HG03565 (cell line): Measurements from ENCODE around the gene MTCH1.
"Not testable (repeated sequence)": the region's sequence is repeated elsewhere in the genome, so short reads cannot be mapped to it uniquely, and the experiment has no call there.

Source experiments
- ATAC-seq: cut with Tn5 transposase; IDR thresholded peaks from one replicate; pipeline ENCODE4 v1.9.1; 2021; ENCODE audit warnings: mild to moderate bottlenecking, moderate library complexity; ENCODE audit not compliant: unreplicated experiment

Gene MTCH1

DNA sequence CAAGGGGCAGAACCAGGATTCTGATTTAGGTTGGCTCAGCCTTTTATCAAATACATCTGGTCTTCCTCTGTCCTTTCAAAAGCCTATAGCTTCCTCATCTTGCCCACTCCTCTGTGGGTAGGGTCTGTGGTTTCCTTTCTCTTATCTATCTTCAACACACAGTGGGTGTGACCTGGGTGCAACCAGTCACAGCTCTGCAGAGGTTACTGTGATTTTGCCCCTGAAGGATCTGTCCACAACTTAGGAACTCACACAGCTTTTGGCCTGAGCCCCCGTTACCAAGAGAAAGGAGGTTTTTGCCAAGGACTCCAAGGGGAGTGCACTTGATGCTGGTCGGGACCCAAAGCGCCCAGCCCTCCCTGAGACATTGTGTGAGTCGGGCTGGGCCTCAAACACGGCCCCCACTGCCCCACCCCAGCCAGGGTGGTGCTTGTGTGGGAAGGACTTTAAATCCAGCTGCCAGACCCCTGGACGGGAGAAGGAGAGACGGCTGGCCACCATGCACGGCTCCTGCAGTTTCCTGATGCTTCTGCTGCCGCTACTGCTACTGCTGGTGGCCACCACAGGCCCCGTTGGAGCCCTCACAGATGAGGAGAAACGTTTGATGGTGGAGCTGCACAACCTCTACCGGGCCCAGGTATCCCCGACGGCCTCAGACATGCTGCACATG is 31.6 kb downstream of the MTCH1 start, which contains the start of gene PI16:
TSS of gene PI16 (plus strand) at position 477 of the 670 bp plus-strand sequence. CDS start at position 500, 23 bp downstream.
- ATAC-seq: no peak

DNA sequence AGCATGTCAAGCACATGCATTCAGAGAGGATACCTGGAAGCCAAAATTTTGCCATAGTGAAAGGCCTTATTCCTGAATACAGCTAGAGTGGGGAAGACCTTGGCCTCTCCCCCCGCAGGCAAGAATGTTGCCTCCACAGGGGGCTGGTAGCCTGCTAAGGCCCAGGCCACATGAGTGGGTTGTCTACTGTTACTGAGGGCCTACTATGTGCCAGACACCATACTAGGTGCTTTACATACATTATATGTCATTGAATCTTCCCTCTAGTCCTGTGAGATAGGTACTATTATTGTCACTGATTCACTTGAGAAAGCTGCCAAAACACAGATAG is 32.1 kb downstream of the MTCH1 start:
- ATAC-seq: no peak

DNA sequence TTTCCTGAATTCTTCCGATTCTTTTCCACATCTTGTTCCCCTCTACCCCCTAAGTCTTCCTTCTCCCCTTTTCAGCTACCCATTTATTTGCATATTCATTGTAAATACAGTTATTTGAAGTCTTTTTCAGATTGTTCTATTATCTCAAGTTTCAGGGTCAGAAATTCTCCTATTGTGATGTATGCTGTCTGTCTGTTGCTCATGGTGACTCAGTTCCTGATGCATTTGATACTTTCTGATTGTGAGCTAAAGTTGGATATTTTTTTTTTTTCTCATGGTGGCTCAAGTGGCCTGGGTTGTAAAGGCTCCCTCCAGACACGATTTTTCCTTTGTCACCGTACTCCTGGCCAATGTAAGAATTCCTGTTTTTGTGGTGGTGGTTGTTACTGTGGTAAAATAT is 36.4 kb downstream of the MTCH1 start:
- no peak for ATAC-seq

DNA sequence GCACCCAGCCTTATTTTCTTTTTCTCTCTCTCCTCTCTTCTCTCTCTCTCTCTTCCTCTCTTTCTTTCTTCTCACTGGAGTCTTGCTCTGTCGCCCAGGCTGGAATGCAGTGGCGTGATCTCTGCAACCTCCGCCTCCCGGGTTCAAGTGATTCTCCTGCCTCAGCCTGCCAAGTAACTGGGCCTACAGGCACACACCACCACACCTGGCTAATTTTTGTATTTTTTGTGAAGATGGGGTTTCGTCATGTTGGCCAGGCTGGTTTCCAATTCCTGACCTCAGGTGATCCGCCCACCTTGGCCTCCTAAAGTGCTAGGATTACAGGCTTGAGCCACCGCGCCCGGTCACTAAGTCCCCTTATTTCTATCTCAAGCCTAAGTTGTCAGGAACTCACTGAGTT is 36.9 kb downstream of the MTCH1 start:
- ATAC-seq: not testable (repeated sequence)

DNA sequence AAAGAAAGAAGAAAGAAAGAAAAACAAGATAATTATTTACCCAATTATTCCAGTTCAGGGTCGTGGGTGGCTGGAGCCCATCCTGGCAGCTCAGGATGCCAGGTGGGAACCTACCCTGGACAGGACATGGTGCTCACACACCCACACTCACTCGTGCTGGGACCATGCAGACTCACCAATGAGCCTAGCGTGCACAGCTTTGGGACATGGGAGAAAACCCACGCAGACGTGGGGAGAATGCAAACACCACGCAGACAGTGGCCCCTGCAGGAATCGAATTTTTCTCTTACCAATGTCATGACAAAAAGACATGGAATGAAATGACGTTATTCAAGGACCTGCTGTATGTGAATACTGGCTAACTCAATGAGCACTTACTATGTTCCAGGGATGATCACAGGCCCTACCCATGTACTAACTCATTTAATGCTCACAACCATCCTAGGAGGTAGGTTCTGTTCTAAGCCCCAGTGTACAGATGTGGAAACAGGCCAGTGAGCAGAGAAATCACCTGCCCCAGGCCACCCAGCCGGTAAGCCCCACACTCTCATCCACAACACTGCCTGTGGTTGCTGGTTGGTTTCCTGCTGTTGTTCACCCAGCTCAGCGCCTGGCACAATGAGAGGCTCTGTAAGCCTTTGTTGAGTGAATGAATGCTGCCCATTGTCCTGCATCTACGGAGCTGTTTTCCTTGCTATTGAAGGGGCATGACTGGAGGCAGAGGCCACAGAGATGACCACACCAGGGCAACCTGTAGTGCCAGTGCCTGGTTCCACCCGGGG is 38.2 kb downstream of the MTCH1 start:
- no peak for ATAC-seq

DNA sequence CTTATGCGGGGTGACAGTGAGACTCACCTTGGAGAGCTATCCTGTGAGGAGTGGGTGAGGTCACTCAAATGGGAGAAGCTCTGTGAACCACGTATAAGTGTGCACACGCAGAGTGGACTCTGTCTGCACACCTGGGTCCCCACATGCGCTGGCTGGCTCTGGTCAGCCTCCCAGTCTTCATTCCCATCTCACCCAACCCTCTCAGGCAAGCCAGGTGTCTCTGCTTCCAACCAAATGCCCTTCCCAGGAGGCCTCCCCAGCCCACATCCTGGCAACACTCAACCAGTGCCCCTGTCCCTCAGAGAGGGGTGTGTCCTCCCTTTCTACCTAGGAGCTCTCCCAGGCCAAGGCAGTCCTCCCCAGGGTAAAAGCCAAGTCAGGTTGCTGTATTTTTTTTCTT is 39.5 kb downstream of the MTCH1 start:
- ATAC-seq: no peak

DNA sequence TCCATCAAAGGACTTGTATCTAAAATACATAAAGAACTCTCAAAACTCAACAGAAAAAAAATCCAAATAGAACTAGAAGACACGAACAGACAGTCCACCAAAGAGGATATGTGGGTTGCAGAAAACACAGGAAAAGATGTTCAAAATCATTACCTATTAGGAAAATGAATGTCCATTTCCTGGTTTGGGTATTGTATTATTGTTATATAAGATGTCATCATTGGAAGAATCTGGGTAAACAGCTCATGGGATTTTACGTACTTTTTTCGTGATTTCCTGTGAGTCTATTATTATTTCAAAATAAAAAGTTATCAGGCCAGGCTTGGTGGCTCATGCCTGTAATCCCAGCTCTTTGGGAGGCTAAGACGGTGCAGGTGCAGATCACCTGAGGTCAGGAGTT is 40.7 kb downstream of the MTCH1 start:
- ATAC-seq: no peak

DNA sequence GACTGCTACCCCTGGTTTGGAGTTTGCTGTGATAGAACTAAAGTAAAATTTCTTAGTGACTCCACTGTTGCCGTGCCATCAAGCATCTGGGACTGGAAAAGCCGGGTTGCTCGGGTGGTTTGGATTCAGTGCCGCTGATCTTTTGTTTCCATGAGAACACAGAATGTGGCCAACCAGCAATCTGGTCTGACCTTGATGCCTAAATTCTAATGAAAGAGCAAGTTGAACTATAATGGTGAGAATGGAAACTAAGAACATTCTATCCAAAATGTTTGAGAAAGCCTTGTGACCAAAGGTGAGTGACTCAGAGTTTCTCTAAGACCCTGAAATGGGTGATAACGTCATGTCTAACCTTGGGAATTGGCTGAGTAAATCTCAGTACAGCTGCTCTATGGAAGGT is 41.3 kb downstream of the MTCH1 start:
- no peak for ATAC-seq

DNA sequence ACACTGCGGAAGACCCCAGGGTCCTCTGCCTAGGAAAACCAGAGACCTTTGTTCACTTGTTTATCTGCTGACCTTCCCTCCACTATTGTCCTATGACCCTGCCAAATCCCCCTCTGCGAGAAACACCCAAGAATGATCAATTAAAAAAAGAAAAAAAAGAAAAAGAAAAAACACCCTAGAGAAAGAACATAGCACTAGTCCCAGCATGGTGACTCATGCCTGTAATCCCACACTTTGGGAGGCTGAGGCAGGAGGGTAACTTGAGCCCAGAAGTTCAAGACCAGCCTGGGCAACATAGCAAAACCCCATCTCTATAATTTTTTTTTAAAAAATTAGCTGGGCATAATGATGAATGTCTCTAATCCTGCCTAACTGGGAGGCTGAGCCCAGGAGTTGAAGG is 43.7 kb downstream of the MTCH1 start:
- not testable (repeated sequence) for ATAC-seq

DNA sequence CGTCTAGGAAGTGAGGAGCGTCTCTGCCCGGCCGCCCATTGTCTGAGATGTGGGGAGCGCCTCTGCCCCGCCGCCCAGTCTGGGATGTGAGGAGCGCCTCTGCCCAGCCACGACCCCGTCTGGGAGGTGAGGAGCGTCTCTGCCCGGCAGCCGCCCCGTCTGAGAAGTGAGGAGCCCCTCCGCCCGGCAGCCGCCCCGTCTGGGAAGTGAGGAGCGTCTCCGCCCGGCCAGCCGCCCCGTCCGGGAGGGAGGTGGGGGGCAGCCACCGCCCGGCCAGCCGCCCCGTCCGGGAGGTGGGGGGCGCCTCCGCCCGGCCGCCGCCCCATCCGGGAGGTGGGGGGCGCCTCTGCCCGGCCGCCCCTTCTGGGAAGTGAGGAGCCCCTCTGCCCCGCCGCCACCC is 44.4 kb downstream of the MTCH1 start:
- ATAC-seq: not testable (repeated sequence)

DNA sequence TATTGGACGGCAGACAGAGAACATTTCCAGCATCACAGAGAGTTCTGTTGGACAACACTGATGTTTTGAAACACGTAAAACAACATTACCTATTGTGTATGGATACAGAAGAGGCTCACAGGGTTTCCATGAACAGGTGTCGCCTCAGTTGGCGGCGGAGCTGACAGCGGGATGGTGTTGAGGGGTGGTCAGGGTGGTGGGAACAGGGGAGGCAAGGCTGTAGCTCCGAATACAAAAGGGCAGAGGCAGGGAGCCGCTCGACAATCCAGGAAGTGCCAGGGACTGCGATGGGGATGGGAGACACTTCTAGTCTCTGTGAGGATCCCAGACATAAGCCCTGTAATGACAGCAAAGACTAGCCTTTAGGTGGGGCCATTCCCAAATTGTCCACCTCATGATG is 46.0 kb downstream of the MTCH1 start:
- no peak for ATAC-seq

DNA sequence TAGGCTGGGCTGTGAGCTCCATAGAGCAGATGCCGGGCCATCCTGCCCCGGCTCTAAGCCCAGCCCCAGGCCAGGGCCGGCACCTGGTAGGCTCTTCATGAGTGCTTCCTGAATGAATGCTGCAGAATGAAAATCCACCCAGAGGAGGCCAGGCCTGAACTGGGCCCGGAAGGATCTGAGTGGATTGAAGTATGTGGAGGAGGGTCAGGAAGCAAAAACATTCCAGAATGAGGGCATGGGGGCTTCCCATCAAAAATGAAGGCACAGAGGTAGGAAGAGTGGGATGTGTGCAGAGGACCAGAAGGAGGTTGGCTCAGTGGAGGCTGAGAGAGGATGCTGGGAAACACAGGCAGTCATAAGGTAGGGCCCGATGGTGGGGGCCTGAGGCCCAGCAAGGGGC is 47.0 kb downstream of the MTCH1 start:
- not testable (repeated sequence) for ATAC-seq

DNA sequence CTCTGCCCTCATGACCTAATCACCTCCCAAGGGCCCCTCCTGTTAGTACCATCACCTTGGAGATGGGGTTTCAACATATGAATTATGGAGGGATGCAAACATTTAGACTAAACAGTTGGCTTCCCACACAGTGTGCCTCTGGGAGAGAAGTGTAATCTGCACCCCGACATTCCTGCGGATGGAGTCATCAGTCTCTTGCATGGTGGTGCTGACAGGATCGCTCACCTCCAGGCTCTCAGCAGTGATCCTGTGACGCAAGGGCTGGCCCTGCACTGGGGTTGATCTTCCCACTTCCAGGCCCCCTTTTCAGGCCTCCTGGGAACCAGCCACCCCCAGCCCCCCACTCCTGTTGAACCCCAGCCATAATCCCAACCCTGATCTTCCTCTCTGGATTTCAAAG is 47.5 kb downstream of the MTCH1 start:
- ATAC-seq: no peak

DNA sequence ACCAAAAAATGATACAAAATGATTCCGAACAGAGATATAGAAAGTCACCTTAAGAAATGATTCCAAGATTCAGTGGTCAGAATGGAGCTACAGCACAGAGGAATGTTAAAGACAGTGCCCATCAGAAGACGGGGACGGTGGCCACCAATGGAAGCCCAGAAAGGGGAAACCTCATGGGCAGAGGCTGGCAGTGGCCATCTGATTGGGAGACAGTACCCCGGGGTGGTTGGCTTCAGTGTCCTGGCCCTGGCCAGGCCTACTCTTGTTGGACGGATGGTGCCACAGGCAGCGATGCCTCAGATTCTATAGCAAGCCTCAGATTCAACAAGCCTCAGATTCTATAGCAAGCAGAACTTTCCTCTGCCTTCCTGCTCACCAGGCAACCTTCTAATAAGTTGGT is 48.1 kb downstream of the MTCH1 start:
- ATAC-seq: no peak

DNA sequence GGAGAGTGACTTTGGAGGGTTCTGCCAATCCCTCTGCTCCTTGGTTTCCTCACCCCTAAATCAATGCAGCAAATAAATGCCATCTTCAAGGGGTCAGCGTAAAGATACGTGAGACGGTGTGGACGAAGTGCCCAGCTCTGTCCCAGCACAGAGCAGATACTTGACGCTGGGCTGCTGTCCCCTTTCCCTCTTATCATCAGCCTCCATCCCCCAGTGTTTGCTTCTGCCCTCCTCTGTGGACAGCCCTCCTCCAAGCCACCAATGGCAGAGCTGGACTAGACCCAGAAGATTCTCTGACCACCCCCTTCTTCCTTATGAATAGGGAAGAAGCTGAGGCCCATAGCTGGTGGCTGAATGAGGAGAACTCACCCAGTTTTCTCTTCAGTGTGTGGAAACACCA is 49.2 kb downstream of the MTCH1 start:
- no peak for ATAC-seq

DNA sequence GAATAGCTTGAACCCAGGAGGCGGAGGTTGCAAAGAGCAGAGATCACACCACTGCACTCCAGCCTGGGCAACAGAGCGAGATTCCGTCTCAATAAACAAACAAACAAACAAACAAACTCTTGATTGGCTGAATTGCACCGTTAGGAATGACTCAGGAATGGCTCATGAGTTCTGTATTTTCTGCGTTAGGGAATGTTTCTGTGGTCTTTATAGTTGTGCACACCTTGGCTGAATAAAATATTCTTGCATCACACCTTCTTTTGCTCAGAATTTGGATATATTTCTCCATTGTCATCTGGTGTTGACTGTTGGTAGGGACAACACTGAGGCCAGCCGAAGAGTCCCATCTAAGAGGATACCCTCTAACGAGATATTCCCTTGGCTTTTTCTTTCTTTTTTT is 51.1 kb downstream of the MTCH1 start:
- ATAC-seq: no peak

DNA sequence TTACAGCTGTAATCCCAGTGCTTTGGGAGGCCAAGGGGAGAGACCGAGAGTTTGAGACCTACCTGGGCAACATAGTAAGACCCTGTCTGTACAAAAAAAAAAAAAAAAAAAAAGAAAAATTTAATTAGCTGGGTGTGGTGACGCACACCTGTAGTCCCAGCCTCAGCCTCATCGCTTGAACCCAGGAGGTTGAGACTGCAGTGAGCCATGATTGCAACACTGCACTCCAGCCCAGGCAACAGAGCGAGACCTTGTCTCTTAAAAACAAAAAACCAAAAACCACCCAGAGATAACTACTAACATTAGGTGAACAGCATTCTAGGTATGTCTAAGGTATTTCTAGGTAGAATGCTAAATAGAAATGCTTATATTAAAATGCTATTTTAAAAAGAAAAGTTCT is 52.5 kb downstream of the MTCH1 start:
- ATAC-seq: no peak

DNA sequence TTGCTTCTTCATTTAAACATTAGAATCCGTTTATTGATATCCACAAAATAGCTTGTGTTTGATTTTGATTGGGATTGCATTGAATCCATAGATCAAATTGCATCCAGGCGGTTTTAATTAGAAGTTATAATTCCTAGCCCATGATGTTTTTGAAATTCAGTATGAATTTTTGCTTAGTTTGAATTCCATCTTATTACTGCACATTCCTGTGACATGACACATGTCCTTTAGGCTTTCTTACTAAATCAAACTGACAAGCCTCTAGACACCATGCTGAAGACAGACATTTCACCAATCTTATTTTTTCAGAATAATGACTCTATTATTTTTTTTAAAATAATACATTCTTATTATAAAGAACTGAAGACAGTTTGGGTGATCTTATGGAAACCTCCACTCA is 52.9 kb downstream of the MTCH1 start:
- no peak for ATAC-seq

DNA sequence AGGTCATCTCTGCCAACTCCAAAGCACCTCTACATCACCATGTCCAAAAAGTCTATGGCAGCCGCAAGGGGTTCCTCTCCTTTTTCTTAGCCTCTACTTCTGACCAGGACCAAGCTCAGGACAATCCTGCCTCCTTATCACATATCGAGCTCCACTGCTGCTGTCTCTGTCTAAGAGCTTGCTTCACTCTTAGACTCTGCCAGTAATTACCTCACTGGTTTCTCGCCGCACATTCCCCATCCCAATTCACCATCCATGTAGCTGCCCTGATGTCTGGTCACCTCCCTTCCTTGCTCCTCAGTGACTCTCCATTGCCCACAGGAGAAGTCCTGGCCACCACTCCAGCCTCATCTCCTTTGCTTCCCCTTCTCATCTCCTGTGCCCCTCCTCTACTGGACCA is 55.5 kb downstream of the MTCH1 start:
- no peak for ATAC-seq

DNA sequence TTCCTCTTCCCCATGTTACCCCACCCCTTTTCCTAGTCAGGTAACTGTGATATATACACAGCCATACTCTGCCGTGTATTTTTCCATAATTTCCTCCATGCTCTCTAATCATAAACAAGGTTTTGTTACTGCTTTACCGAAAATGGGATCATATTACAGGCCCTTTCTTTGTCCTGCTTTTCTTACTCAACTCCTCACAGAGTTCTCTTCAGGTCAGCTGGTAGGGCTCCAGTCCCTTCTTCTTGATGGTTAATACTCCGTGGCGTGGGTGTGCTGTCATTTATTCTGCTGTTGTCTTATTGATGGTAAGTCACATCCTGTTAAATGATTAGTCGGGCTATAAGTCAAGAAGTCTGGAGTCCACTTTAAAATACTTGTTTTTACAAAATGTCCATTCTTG is 56.4 kb downstream of the MTCH1 start:
- ATAC-seq: no peak

DNA sequence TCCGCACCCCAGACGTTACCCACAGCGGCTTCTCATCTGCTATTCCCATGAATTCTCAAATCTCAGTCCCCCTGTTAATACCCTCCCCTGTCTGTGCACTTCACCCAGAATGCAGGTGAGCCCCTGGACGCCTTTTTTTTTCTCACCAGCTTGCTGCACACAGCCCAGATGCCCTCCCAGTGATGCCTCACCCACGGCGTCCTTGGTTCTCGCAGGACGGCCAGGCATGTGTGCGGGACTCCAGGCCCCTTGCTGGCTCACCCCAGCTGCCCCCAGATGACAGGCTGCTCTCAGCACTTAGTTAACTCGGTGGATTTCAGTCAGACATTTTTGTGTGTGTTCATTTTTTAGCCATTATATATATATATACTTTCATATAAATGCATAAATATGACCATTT is 56.8 kb downstream of the MTCH1 start:
- ATAC-seq: no peak

DNA sequence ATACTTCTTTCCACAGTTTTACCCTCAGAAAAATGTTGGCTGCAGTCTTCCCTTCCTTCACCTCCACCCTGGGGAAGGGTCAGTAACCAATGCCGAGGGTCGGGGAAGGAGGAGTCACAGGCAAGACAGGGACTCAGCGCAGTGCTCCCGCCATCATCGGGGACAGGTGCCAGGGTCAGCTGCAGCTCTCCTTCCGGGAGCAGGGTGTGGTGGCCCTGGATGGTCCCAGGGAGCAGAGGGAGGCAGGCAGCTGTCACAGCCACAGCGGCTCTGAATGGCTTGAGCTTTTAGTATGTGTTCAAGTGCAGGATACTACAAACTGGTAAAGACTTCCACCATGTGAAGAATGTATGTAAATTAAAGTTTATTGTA is 57.5 kb downstream of the MTCH1 start:
- ATAC-seq: no peak
